HUES6 (cell line): ENCODE measurements around the gene PHKG1.
A peak's percentile ranks its signal among the peaks of the same experiment; 100 is the strongest.
"Not testable (repeated sequence)": the region's sequence is repeated elsewhere in the genome, so short reads cannot be mapped to it uniquely, and the experiment has no call there.

ENCODE experiments used
- H3K27ac ChIP-seq: 2 replicates; pipeline ENCODE4 v1.7.0; 2013; ENCODE audit warnings: low read depth, mild to moderate bottlenecking, low read length, inconsistent platforms
- H3K27me3 ChIP-seq: 2 replicates; pipeline ENCODE4 v1.6.1; 2013; ENCODE audit warnings: low read length; ENCODE audit not compliant: control insufficient read depth, insufficient read depth
- H3K36me3 ChIP-seq: 2 replicates; pipeline ENCODE4 v1.6.1; 2013; ENCODE audit warnings: low read length; ENCODE audit not compliant: control insufficient read depth, insufficient read depth
- H3K4me1 ChIP-seq: 2 replicates; pipeline ENCODE4 v1.6.1; 2013; ENCODE audit warnings: low read length; ENCODE audit not compliant: control insufficient read depth, insufficient read depth
- H3K4me3 ChIP-seq: 2 replicates; pipeline ENCODE4 v1.5.1; 2013; ENCODE audit warnings: low read depth, low read length
- H3K9ac ChIP-seq: one replicate; pipeline ENCODE4 v1.6.1; 2013; ENCODE audit warnings: mild to moderate bottlenecking, low read length
- H3K9me3 ChIP-seq: 2 replicates; pipeline ENCODE4 v1.6.1; 2013; ENCODE audit warnings: low read depth, low read length; ENCODE audit not compliant: control insufficient read depth, insufficient read depth

Gene PHKG1

DNA sequence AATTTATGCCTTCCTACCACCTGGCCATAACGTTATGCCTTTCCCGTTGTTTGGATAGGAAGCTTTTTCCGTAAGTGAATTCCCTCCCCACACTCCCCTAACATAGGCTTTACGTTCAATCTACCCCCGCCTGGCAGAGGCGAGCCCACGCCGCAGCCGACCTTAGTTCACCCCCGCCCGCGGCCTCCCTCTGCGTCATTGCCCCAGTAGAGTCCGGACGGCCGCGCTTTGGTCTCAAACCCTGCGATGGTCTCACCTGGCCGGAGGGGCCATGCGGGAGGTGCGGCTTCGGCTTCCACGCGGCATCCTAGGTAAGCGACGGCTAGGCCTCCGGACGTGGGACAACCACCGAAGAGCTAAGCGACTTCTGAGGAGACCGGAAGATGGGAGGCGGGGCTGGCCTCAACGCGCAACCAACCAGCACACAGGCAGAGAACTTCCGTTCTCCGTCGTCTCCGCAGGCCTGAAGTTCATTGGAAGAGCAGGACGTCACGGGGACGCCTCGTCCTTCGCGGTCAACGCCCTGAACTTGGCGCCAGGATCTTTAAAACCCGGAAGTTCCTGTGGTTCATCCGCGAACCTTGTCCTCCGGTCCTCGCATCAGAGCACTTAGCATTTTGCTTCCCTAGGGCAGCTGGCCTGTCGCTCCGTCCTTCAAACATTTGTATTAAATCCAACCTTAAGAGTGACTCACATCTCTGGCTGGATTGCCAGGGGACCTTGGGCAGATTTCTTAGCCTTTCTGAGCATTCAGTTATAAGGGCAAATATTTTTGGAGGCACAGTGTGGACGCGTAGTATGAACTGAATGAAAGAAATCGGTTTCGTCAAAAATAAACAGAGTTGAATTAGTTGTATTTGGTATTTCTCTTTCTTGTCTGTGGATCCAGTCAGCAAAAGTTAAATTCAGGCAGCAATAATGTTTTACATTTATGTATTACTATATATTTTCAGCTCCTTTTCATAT lies 13.6 kb upstream of the PHKG1 start, which contains the start of gene CHCHD2:
TSS of gene CHCHD2 (minus strand) at position 369 of the 966 bp plus-strand sequence. CDS start at position 306, 63 bp downstream.
- peak within 1 kb of the TSS; percentile 95 for H3K9ac ChIP-seq
- H3K27ac ChIP-seq = peak within 1 kb of the TSS; percentile 84; the same call in 1 of the 2 replicates
- H3K27me3 ChIP-seq = no peaks in the 10 kb centered on the region

GRCh38 chr7:56105508-56105907 lies 12.8 kb upstream of the PHKG1 start:
- Histone ChIP-seq H3K4me1 (no peaks in the 10 kb centered on the region), H3K4me3 (peak overlapping the region; percentile 98), H3K27ac (peak overlapping the region; percentile 84; the same call in 1 of the 2 replicates), H3K9me3 (peaks cover 6% of the 10 kb centered on the region; the same call in 1 of the 2 replicates), H3K36me3 (peaks cover 34% of the 10 kb centered on the region), H3K27me3 (no peaks in the 10 kb centered on the region), H3K9ac (peak overlapping the region; percentile 95)

More for the DNA sequence above, 13.6 kb upstream of the PHKG1 start, which contains the start of gene CHCHD2:
- Histone ChIP-seq H3K36me3 (peaks cover 25% of the 10 kb centered on the region), H3K4me1 (no peaks in the 10 kb centered on the region), H3K4me3 (peak within 1 kb of the TSS; percentile 98), H3K9me3 (peaks cover 6% of the 10 kb centered on the region; the same call in 1 of the 2 replicates)

DNA sequence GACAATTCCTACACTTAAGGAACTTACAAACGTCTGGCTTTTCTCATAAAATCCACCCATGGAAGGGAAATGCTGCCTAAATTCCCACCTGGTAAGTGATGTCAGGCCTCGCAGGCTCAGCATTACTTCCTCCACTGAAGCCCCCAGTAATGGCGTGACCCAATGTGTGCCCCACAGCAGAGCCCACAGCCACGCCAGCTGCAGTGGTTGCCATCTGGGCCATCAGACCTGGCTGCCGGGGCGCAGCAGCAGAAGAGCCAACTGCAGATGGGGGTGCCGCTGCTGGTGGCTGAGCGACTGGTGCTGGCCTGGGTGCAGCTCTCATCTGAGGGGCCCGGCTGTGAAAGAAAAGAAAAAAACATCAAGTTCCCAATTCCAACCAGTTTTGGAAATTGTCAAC lies 11.4 kb upstream of the PHKG1 start:
- not testable (repeated sequence) for H3K4me1 ChIP-seq, H3K9ac ChIP-seq, H3K27me3 ChIP-seq, H3K4me3 ChIP-seq, H3K9me3 ChIP-seq, H3K27ac ChIP-seq
- H3K36me3 ChIP-seq = peaks cover 45% of the 10 kb centered on the region

- Histone ChIP-seq H3K27me3 (no peaks in the 10 kb centered on the region), H3K4me1 (no peaks in the 10 kb centered on the region), H3K36me3 (peaks cover 45% of the 10 kb centered on the region)
These were observed 6.9 kb upstream of the PHKG1 start for GRCh38 chr7:56099653-56100052.

GRCh38 chr7:56098187-56099008 lies 5.6 kb upstream of the PHKG1 start:
- H3K9ac ChIP-seq, H3K9me3 ChIP-seq, H3K4me3 ChIP-seq, H3K4me1 ChIP-seq, H3K27me3 ChIP-seq, H3K27ac ChIP-seq: not testable (repeated sequence)
- H3K36me3 ChIP-seq = peaks cover 38% of the 10 kb centered on the region

More at GRCh38 chr7:56099653-56100052, 6.9 kb upstream of the PHKG1 start:
- H3K4me3 ChIP-seq = no peak overlapping the region
- H3K9me3 ChIP-seq = peaks cover 2% of the 10 kb centered on the region; the same call in 1 of the 2 replicates
- H3K27ac ChIP-seq = no peak overlapping the region
- no peak overlapping the region for H3K9ac ChIP-seq

GRCh38 chr7:56097700-56098099 lies 4.9 kb upstream of the PHKG1 start:
- H3K27me3 ChIP-seq = no peaks in the 10 kb centered on the region
- peaks cover 2% of the 10 kb centered on the region; the same call in 1 of the 2 replicates for H3K9me3 ChIP-seq
- peaks cover 31% of the 10 kb centered on the region for H3K36me3 ChIP-seq
- no peak overlapping the region for H3K27ac ChIP-seq
- H3K4me3 ChIP-seq = no peak overlapping the region
- H3K9ac ChIP-seq = no peak overlapping the region
- no peaks in the 10 kb centered on the region for H3K4me1 ChIP-seq

DNA sequence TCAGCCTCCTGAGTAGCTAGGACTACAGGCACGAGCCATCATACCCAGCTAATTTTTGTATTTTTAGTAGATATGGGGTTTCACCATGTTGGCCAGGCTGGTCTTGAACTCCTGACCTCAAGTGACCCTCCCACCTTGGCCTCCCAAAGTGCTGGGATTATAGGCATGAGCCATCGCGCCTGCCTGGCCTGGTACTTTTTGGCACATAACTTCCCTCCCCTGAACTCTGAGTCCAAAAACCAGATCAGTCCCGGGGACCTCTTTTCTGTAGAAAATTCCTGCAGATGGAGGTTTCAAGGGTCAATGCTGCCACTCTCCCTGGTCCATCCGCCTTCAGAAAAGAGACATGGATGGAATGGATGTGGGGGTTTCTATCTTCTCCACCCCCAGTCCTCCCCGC lies 364 bp downstream of the PHKG1 start:
- H3K9ac ChIP-seq, H3K36me3 ChIP-seq, H3K4me1 ChIP-seq, H3K27me3 ChIP-seq, H3K27ac ChIP-seq, H3K9me3 ChIP-seq, H3K4me3 ChIP-seq: not testable (repeated sequence)

GRCh38 chr7:56091591-56091990 lies 1.2 kb downstream of the PHKG1 start:
- Histone ChIP-seq H3K27ac (no peak overlapping the region), H3K27me3 (no peaks in the 10 kb centered on the region), H3K4me1 (no peaks in the 10 kb centered on the region)

DNA sequence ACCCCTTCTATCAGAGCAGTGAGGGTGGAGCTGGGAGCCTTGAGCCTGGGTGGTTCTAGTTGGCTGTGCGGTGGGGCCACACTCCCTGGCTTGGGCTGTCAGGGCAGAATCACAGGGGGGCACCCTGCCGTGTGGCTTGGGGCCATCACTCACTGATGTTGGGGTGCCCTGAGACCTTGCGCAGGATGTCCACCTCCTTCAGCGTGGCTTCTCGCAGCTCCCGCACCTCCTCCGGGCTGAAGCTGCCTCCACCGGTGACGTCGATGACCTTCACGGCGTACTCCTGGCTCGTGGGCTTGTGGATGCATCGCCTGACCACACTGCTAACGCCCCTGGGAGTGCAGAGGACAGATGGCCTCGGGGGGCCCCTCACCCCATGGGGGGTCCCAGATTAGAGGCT lies 5.3 kb downstream of the PHKG1 start:
- no peaks in the 10 kb centered on the region for H3K9me3 ChIP-seq
- no peaks in the 10 kb centered on the region for H3K4me1 ChIP-seq
- H3K4me3 ChIP-seq = no peak overlapping the region
- H3K9ac ChIP-seq = no peak overlapping the region
- H3K36me3 ChIP-seq = 0 out of 2 replicates have a peak, but pooled peaks cover 3% of the 10 kb centered on the region
- H3K27me3 ChIP-seq = no peaks in the 10 kb centered on the region
- no peak overlapping the region for H3K27ac ChIP-seq

More at GRCh38 chr7:56091591-56091990, 1.2 kb downstream of the PHKG1 start:
- no peaks in the 10 kb centered on the region; the same call in 1 of the 2 replicates for H3K9me3 ChIP-seq
- H3K36me3 ChIP-seq = no peaks in the 10 kb centered on the region
- no peak overlapping the region for H3K9ac ChIP-seq
- no peak overlapping the region for H3K4me3 ChIP-seq

GRCh38 chr7:56086761-56087160 lies 6.0 kb downstream of the PHKG1 start:
- no peaks in the 10 kb centered on the region for H3K4me1 ChIP-seq
- 0 out of 2 replicates have a peak, but pooled peaks cover 3% of the 10 kb centered on the region for H3K36me3 ChIP-seq
- no peak overlapping the region for H3K4me3 ChIP-seq
- H3K27me3 ChIP-seq = no peaks in the 10 kb centered on the region
- no peaks in the 10 kb centered on the region for H3K9me3 ChIP-seq
- H3K9ac ChIP-seq = no peak overlapping the region
- H3K27ac ChIP-seq = no peak overlapping the region
